ENCODE results near the gene MAGI2.

The MAGI2 gene

DNA sequence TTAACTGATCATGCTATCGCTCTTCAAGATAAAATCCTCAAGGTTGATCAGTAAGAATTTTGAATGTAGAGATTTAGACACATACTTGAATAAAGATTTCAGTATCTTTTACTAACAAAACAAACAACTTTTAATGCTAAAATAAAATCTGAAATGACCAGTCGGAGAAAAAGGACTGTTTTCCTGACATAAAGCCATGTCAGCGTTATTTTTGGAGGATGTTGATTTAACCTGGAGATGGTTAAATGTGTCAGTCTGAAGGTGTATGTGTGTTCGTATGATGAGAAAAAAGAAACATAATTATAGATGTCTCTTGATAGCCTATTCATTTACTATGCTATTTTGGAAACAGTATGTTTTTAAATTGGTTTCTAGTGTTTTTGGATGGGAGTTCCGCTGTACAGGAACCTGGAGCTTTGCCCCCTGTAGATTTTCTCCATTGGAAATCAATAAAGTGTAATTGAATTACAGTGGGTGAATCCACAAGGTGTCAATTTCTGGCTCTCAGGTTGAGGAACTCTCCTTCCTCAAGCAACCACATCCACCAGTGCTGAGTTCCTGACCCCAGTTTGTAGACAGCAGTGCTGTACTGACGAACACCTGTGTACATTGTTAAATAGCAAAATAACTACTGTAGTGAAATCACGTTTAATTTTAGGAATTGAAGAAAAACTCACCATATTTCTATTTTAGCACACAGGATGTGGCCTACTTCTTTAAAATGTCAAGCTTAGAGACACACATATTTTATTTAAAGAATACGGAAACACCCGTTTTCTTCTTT is 670.1 kb downstream of the MAGI2 start:
- no peak overlapping the region for H3K27ac ChIP-seq (ENCODE audit: poor library complexity, severe bottlenecking)
- no peaks in the 10 kb centered on the region for H3K36me3 ChIP-seq (ENCODE audit: low read depth)
- DNase-seq (ENCODE audit: low spot score) (no peak), ATAC-seq (ENCODE audit: low read depth) (no peak)
- peaks cover 9% of the 10 kb centered on the region for H3K4me1 ChIP-seq (ENCODE audit: insufficient read depth, poor library complexity, severe bottlenecking)
- TF ChIP-seq, protein P1, sequence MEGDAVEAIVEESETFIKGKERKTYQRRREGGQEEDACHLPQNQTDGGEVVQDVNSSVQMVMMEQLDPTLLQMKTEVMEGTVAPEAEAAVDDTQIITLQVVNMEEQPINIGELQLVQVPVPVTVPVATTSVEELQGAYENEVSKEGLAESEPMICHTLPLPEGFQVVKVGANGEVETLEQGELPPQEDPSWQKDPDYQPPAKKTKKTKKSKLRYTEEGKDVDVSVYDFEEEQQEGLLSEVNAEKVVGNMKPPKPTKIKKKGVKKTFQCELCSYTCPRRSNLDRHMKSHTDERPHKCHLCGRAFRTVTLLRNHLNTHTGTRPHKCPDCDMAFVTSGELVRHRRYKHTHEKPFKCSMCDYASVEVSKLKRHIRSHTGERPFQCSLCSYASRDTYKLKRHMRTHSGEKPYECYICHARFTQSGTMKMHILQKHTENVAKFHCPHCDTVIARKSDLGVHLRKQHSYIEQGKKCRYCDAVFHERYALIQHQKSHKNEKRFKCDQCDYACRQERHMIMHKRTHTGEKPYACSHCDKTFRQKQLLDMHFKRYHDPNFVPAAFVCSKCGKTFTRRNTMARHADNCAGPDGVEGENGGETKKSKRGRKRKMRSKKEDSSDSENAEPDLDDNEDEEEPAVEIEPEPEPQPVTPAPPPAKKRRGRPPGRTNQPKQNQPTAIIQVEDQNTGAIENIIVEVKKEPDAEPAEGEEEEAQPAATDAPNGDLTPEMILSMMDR (IDR thresholded peaks at IDR 0.05; ENCODE audit: poor library complexity, severe bottlenecking): no peak
- H3K4me3 ChIP-seq (ENCODE audit: severe bottlenecking): no peak overlapping the region
- no peaks in the 10 kb centered on the region for H3K27me3 ChIP-seq (ENCODE audit: insufficient read depth, poor library complexity, severe bottlenecking)
- H3K9me3 ChIP-seq (ENCODE audit: severe bottlenecking): no peaks in the 10 kb centered on the region

DNA sequence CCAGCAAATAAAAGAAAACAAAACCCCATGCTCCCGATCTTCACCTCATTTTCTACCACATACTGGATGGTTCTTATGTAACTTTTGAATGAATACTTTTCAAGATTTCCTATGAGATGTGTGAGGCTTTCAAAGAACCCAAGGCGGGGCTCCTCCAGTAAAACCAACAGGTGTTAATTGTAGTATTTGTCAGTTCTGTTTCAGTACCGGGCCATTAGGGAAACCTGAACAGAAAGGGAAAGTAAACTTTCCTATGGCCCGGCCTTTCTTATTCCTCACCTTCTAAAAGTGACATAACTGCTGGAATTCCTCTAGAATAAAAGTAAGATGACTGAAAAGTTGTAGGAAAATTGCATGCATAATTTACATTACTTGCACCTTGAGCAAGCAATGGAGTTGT is 672.9 kb downstream of the MAGI2 start:
- ATAC-seq (ENCODE audit: low read depth) (no peak), DNase-seq (ENCODE audit: low spot score) (no peak)
- Histone ChIP-seq H3K9me3 (ENCODE audit: severe bottlenecking) (no peaks in the 10 kb centered on the region), H3K4me3 (ENCODE audit: severe bottlenecking) (no peak overlapping the region), H3K4me1 (ENCODE audit: insufficient read depth, poor library complexity, severe bottlenecking) (no peaks in the 10 kb centered on the region), H3K27me3 (ENCODE audit: insufficient read depth, poor library complexity, severe bottlenecking) (no peaks in the 10 kb centered on the region), H3K27ac (ENCODE audit: poor library complexity, severe bottlenecking) (no peak overlapping the region), H3K36me3 (ENCODE audit: low read depth) (no peaks in the 10 kb centered on the region)
- TF ChIP-seq, protein P1 (IDR thresholded peaks at IDR 0.05; ENCODE audit: poor library complexity, severe bottlenecking): no peak

DNA sequence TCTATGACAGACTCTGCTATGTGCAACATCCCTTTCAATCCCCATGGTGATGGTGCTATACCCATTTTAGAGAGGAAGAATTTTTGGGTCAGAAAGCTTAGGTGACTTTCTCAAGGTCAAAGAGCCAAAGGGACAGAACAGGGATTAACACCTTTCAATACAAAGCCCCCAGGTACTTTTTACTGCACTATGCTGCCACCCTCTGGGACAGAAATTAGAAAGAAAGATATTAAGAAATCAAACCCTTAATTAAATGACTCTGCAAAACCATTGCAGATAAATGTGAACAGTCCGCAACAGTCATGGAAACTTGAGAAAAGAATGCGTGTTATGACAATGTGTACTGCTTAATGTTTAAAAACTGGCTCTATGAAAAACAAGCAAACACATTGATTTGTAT is 673.7 kb downstream of the MAGI2 start:
- no peaks in the 10 kb centered on the region for H3K27me3 ChIP-seq (ENCODE audit: insufficient read depth, poor library complexity, severe bottlenecking)
- H3K27ac ChIP-seq (ENCODE audit: poor library complexity, severe bottlenecking): no peak overlapping the region
- DNase-seq (ENCODE audit: low spot score) (no peak), ATAC-seq (ENCODE audit: low read depth) (no peak)
- no peaks in the 10 kb centered on the region for H3K4me1 ChIP-seq (ENCODE audit: insufficient read depth, poor library complexity, severe bottlenecking)
- TF ChIP-seq, protein P1 (IDR thresholded peaks at IDR 0.05; ENCODE audit: poor library complexity, severe bottlenecking): peak; percentile 14
- H3K36me3 ChIP-seq (ENCODE audit: low read depth): no peaks in the 10 kb centered on the region
- H3K9me3 ChIP-seq (ENCODE audit: severe bottlenecking): no peaks in the 10 kb centered on the region
- no peak overlapping the region for H3K4me3 ChIP-seq (ENCODE audit: severe bottlenecking)

DNA sequence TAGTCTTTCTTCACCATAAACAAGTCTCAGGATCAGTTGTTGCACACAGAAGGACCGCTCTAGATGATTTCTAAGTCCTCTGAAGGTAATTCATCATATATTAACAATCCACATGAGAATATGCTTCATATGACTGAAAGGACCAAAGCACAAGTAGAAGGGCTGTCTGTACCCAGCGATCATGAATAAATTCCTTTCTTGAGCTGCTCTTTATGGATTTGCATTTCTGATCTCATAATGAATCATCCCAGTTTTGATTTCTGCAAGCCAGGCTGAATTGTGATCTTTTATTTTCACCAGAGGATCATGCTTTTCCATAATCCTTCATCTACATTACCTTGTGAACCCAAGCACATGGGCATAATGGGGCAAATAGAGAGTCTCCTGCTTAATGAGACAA is 675.6 kb downstream of the MAGI2 start:
- no peaks in the 10 kb centered on the region for H3K4me1 ChIP-seq (ENCODE audit: insufficient read depth, poor library complexity, severe bottlenecking)
- TF ChIP-seq, protein P1 (IDR thresholded peaks at IDR 0.05; ENCODE audit: poor library complexity, severe bottlenecking): no peak
- DNase-seq (ENCODE audit: low spot score) (no peak), ATAC-seq (ENCODE audit: low read depth) (no peak)
- no peak overlapping the region for H3K27ac ChIP-seq (ENCODE audit: poor library complexity, severe bottlenecking)
- no peaks in the 10 kb centered on the region for H3K36me3 ChIP-seq (ENCODE audit: low read depth)
- no peak overlapping the region for H3K4me3 ChIP-seq (ENCODE audit: severe bottlenecking)
- no peaks in the 10 kb centered on the region for H3K9me3 ChIP-seq (ENCODE audit: severe bottlenecking)
- H3K27me3 ChIP-seq (ENCODE audit: insufficient read depth, poor library complexity, severe bottlenecking): peaks cover 5% of the 10 kb centered on the region
